Kidney (tissue), 22 donors: Measurements from ENCODE around the gene DUSP5. TPM values are rescaled to one million over a fixed set of nuclear protein-coding genes. Genes with fewer than 3 reads are reported as not detected.

Experiments used
- DNase-seq, 5 donors: peaks; one replicate each; pipeline ENCODE4 v3.0.0-alpha.2; 2013 to 2020
- FAIRE-seq: peaks from 2 replicates; lab custom pipeline; 2012; peaks lifted over from hg19 to GRCh38; lab: Jason Lieb, UNC
- H3K27ac ChIP-seq, 2 donors: one replicate each; pipeline ENCODE4 v1.7.0; 2013; ENCODE audit warnings: low read depth in 2 of 2, low read length in 2 of 2, inconsistent platforms in 1 of 2
- H3K27me3 ChIP-seq: one replicate; pipeline ENCODE4 v1.7.1; 2013; ENCODE audit warnings: low read length, inconsistent platforms; ENCODE audit not compliant: control insufficient read depth, insufficient read depth
- H3K36me3 ChIP-seq, 3 donors: one replicate each; pipeline versions ENCODE4 v1.7.0 to v1.7.1; 2013; ENCODE audit warnings: low read length in 3 of 3, control low read depth in 1 of 3, inconsistent platforms in 1 of 3; ENCODE audit not compliant: insufficient read depth in 3 of 3, control insufficient read depth in 2 of 3
- H3K4me1 ChIP-seq, 3 donors: one replicate each; pipeline versions ENCODE4 v1.7.0 to v1.7.1; 2013; ENCODE audit warnings: low read length in 3 of 3, inconsistent platforms in 1 of 3, low read depth in 1 of 3; ENCODE audit not compliant: control insufficient read depth in 2 of 3, insufficient read depth in 2 of 3
- H3K4me3 ChIP-seq, 3 donors: one replicate each; pipeline versions ENCODE4 v1.7.0 to v1.8.1; 2013; ENCODE audit warnings: low read length in 3 of 3, control low read depth in 1 of 3, inconsistent platforms in 1 of 3
- H3K9ac ChIP-seq, 3 donors: one replicate each; pipeline versions ENCODE4 v1.7.0 to v1.7.1; 2013; ENCODE audit warnings: low read length in 3 of 3, control low read depth in 1 of 3, inconsistent platforms in 1 of 3
- H3K9me3 ChIP-seq, 3 donors: one replicate each; pipeline versions ENCODE4 v1.7.0 to v1.7.1; 2013; ENCODE audit warnings: low read length in 3 of 3, control low read depth in 1 of 3, inconsistent platforms in 1 of 3; ENCODE audit not compliant: control insufficient read depth in 2 of 3, insufficient read depth in 1 of 3
- CTCF ChIP-seq: IDR thresholded peaks from 3 replicates; pipeline ENCODE4 v1.5.1; 2012; ENCODE audit warnings: mild to moderate bottlenecking, moderate library complexity, borderline replicate concordance; ENCODE audit not compliant: insufficient read depth; ENCODE audit errors: extremely low read depth
- intact Hi-C: fragments of 100-400 bp; cut with DNase I; formaldehyde crosslinking; loops from one replicate; pipeline ENCODE4 v1.11.1; 2022
- long read RNA-seq, 10 donors: library from polyadenylated mRNA in 1 of 10; unstranded in 1 of 10; transcript quantifications; one replicate each; pipeline ENCODE4 v2.0.0 and lab custom pipeline, GENCODE V29; 2021 to 2026
- polyA plus RNA-seq: library from polyadenylated mRNA; stranded (reverse); fragments of 350-450 nt; fragmentation: Illumina TruSeq; extraction: RNeasy Lipid Tissue Mini Kit (QIAGEN cat#74804); gene quantifications from one replicate; pipeline ENCODE4 v1.2.3, GENCODE V29; 2014; ENCODE audit warnings: low read depth, low replicate concordance; ENCODE audit not compliant: insufficient read depth
- total RNA-seq: library from RNA; stranded (reverse); fragmentation: NEBNext Ultra II Directional; extraction: Animal tissue kit (Norgen Biotek cat#: 25700); gene quantifications from one replicate; pipeline ENCODE4 v1.2.1, GENCODE V29; 2021
- donor health status: control.
- donor health status: control.
- donor health status: control.
- donor health status: control.
- donor health status: control.
- donor health status: DM: yes; HTN: yes; CAD: no.
- donor health status: Normal renal cell carcinoma (clear cell type).

The DUSP5 gene
- total RNA-seq: 23.7 TPM
- 9.0 TPM for polyA plus RNA-seq
- long read RNA-seq, donor 1, transcript DUSP5-201 (4 exons, 2,557 nt): major isoform, 6 of 6 reads
- long read RNA-seq, donor 1, partial matches to known transcripts: 0 of 6 reads
- long read RNA-seq, donor 1, other reads (novel, unspliced or antisense): 0 of 6 reads
- long read RNA-seq, donor 2, transcript DUSP5-201 (4 exons, 2,557 nt): major isoform, 8 of 8 reads
- long read RNA-seq, donor 2, partial matches to known transcripts: 0 of 8 reads
- long read RNA-seq, donor 2, other reads (novel, unspliced or antisense): 0 of 8 reads
- long read RNA-seq, donor 3, partial matches to known transcripts: 0 of 2 reads
- long read RNA-seq, donor 3, other reads (novel, unspliced or antisense): 0 of 2 reads
- long read RNA-seq, donor 4, partial matches to known transcripts: 0 of 3 reads
- long read RNA-seq, donor 4, other reads (novel, unspliced or antisense): 0 of 3 reads
- long read RNA-seq, donor 5: 0 reads
- long read RNA-seq, donor 6, partial matches to known transcripts: 0 of 1 reads
- long read RNA-seq, donor 6, other reads (novel, unspliced or antisense): 0 of 1 reads
- long read RNA-seq, donor 7, transcript DUSP5-201 (4 exons, 2,557 nt): major isoform, 23 of 28 reads
- long read RNA-seq, donor 7, partial matches to known transcripts: 1 of 28 reads
- long read RNA-seq, donor 7, other reads (novel, unspliced or antisense): 4 of 28 reads
- long read RNA-seq, donor 8, transcript DUSP5-201 (4 exons, 2,557 nt): major isoform, 6 of 6 reads
- long read RNA-seq, donor 8, partial matches to known transcripts: 0 of 6 reads
- long read RNA-seq, donor 8, other reads (novel, unspliced or antisense): 0 of 6 reads
- long read RNA-seq, donor 9, partial matches to known transcripts: 0 of 1 reads
- long read RNA-seq, donor 9, other reads (novel, unspliced or antisense): 0 of 1 reads
- long read RNA-seq, donor 10, transcript DUSP5-201 (4 exons, 2,557 nt): major isoform, 9 of 9 reads
- long read RNA-seq, donor 10, partial matches to known transcripts: 0 of 9 reads
- long read RNA-seq, donor 10, other reads (novel, unspliced or antisense): 0 of 9 reads

GRCh38 chr10:110497438-110498086 lies at the start of gene DUSP5:
Gene DUSP5, plus strand, starts transcription at chr10:110497907. Its CDS starts 215 bp downstream, at chr10:110498122.
- intact Hi-C loops: no loop called here
- Histone ChIP-seq H3K4me3 (peak within 1 kb of the TSS; percentile 44 to 69 (median 67)), H3K9ac (peak within 1 kb of the TSS in 2 of 3 donors; percentile 63 to 68), H3K36me3 (no peaks in the 10 kb centered on the region), H3K27ac (peak within 1 kb of the TSS; percentile 59 to 85), H3K27me3 (peaks cover 3% of the 10 kb centered on the region), H3K9me3 (no peaks in the 10 kb centered on the region), H3K4me1 (peaks cover 0 to 11% (median 7%) of the 10 kb centered on the region in 3 donors)
- no peak for TF ChIP-seq CTCF
- FAIRE-seq (no peak), DNase-seq (peak; percentile 94 to 99 (median 97))

- FAIRE-seq: no peak
- Histone ChIP-seq H3K36me3 (no peaks in the 10 kb centered on the region), H3K27ac (no peak overlapping the region), H3K9ac (no peak overlapping the region), H3K9me3 (no peaks in the 10 kb centered on the region), H3K27me3 (no peaks in the 10 kb centered on the region), H3K4me1 (no peaks in the 10 kb centered on the region), H3K4me3 (no peak overlapping the region)
- intact Hi-C loops: no loop called here
- DNase-seq: no peak
- TF ChIP-seq CTCF: no peak
Measured at GRCh38 chr10:110448682-110449418, 48.9 kb upstream of the DUSP5 start.

GRCh38 chr10:110455446-110455845 lies 42.3 kb upstream of the DUSP5 start:
- TF ChIP-seq CTCF: no peak

More at GRCh38 chr10:110455446-110455845, 42.3 kb upstream of the DUSP5 start:
- DNase-seq (peak in 1 of 5 donors; percentile 22), FAIRE-seq (no peak)
- H3K27ac ChIP-seq: no peak overlapping the region
- no peak overlapping the region for H3K4me3 ChIP-seq
- intact Hi-C loops: no loop called here
- H3K4me1 ChIP-seq: peaks cover 0 to 12% (median 4%) of the 10 kb centered on the region in 3 donors
- H3K9ac ChIP-seq: no peak overlapping the region
- H3K36me3 ChIP-seq: no peaks in the 10 kb centered on the region
- no peaks in the 10 kb centered on the region for H3K9me3 ChIP-seq
- no peaks in the 10 kb centered on the region for H3K27me3 ChIP-seq
